ENCODE results near the gene LCN1.

LCN1 gene

GRCh38 chr9:135485385-135485784, 35.9 kb upstream of the LCN1 start:
- no peak overlapping the region for H3K4me3 ChIP-seq (ENCODE audit: low read length)
- DNase-seq (ENCODE audit: low read depth): no peak
- no peak for TF ChIP-seq CTCF (conservative IDR thresholded peaks at IDR 0.05; ENCODE audit: low read depth, low read length)

DNA sequence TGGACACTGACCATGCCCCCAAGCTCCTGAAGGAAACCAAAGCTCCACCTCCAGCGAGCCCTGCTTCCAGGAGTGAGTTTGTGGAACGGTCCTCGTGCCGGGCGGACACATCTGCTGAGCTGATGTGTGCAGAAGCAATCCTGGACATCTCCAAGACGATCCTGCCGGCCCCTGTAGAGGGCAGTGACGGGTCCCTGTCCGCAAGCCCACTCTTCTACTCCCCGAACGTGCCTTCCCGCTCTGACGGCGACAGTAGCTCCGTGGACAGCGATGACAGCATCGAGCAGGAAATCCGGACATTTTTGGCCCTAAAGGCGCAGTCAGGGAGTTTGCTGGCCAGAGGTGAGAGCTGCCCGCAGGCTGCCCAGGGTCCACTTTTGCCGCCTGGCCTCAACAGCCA, 35.4 kb upstream of the LCN1 start:
- DNase-seq (ENCODE audit: low read depth): no peak
- no peak for TF ChIP-seq CTCF (conservative IDR thresholded peaks at IDR 0.05; ENCODE audit: low read depth, low read length)
- H3K4me3 ChIP-seq (ENCODE audit: low read length): no peak overlapping the region

- TF ChIP-seq CTCF (conservative IDR thresholded peaks at IDR 0.05; ENCODE audit: low read depth, low read length): no peak
- no peak overlapping the region for H3K4me3 ChIP-seq (ENCODE audit: low read length)
- no peak for DNase-seq (ENCODE audit: low read depth)
These were observed 34.8 kb upstream of the LCN1 start for GRCh38 chr9:135486267-135487065.

- TF ChIP-seq CTCF (conservative IDR thresholded peaks at IDR 0.05; ENCODE audit: low read depth, low read length): no peak
These were observed 33.8 kb upstream of the LCN1 start for GRCh38 chr9:135487281-135488012.

DNA sequence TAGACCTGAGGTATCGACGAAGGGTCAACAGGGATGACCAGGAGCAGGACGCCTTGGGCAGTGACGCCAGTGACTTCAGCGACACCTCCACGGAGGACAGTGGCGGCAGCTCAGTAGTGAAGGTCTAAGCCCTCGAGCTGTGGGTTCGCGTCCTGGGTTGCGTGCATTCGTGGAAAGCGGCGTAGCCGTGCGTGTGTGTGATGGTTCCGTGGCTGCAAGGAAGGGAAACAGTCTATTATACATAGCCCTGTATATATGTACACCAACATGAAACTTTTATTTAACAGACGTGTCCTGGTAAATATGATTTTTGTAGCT, 33.3 kb upstream of the LCN1 start:
- H3K4me3 ChIP-seq (ENCODE audit: low read length): no peak overlapping the region
- TF ChIP-seq CTCF (conservative IDR thresholded peaks at IDR 0.05; ENCODE audit: low read depth, low read length): no peak
- DNase-seq (ENCODE audit: low read depth): no peak

More at GRCh38 chr9:135487281-135488012, 33.8 kb upstream of the LCN1 start:
- DNase-seq (ENCODE audit: low read depth): no peak
- H3K4me3 ChIP-seq (ENCODE audit: low read length): no peak overlapping the region

DNA sequence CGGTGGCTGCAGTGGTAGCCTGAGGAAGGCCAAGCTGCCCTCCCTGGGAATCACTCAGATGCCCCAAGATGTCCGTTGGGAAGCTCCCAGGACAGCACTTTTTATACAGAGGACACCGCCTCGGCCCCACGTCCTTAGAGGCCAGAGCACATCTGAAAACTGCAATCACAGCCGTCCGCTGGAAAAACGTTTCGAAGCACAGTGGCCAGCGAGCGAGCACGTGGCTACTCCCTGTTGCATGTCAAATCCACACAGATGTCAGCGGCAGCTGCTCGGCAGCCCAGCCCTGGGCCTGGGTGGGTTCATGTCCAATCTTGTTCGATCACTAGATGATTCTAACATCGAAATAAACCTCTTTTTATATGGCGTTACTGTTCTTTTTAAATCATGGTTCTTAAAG, 32.7 kb upstream of the LCN1 start:
- no peak for TF ChIP-seq CTCF (conservative IDR thresholded peaks at IDR 0.05; ENCODE audit: low read depth, low read length)
- H3K4me3 ChIP-seq (ENCODE audit: low read length): no peak overlapping the region
- DNase-seq (ENCODE audit: low read depth): no peak
